GM12878 (cell line): ENCODE measurements around the gene C17orf113. TPM values are rescaled to one million over a fixed set of nuclear protein-coding genes. Genes with fewer than 3 reads are reported as not detected.

Experiments
- ATF7 ChIP-seq: fragments of 450-650 bp; IDR thresholded peaks from 2 replicates; pipeline ENCODE4 v1.6.1; 2016; ENCODE audit warnings: low read depth, mild to moderate bottlenecking
- BCL11A ChIP-seq: IDR thresholded peaks from 2 replicates; pipeline ENCODE4 v1.6.1; 2011; ENCODE audit warnings: low read depth, low read length
- BMI1 ChIP-seq: fragments of 450-650 bp; IDR thresholded peaks from 2 replicates; pipeline ENCODE4 v1.6.1; 2016; ENCODE audit warnings: mild to moderate bottlenecking, moderate library complexity, borderline replicate concordance
- CHD2 ChIP-seq: IDR thresholded peaks from 2 replicates; pipeline ENCODE4 v1.6.1; 2011; ENCODE audit warnings: low read depth, low read length, improper control_type of control experiment, borderline replicate concordance
- E2F8 ChIP-seq: fragments of 450-650 bp; IDR thresholded peaks from 2 replicates; pipeline ENCODE4 v1.6.1; 2018; ENCODE audit warnings: mild to moderate bottlenecking, low read depth, moderate library complexity; ENCODE audit not compliant: partially characterized antibody
- EP300 ChIP-seq, 2 experiments: fragments of 150-350 bp in 1 of 2; IDR thresholded peaks; 2 replicates each; pipeline ENCODE4 v1.6.1; 2011 to 2012; ENCODE audit warnings: low read depth in 2 of 2, low read length in 2 of 2, borderline replicate concordance in 1 of 2, improper control_type of control experiment in 1 of 2, inconsistent platforms in 1 of 2; ENCODE audit not compliant: control insufficient read depth in 1 of 2
- ESRRA ChIP-seq: IDR thresholded peaks from 2 replicates; pipeline ENCODE4 v1.6.1; 2012; ENCODE audit warnings: mild to moderate bottlenecking, low read length, improper control_type of control experiment
- HDGF ChIP-seq: fragments of 450-650 bp; IDR thresholded peaks from 2 replicates; pipeline ENCODE4 v1.6.1; 2016; ENCODE audit warnings: antibody characterized with exemption
- JUND ChIP-seq: IDR thresholded peaks from 2 replicates; pipeline ENCODE4 v1.6.1; 2012; ENCODE audit warnings: low read depth, mild to moderate bottlenecking, low read length, improper control_type of control experiment, moderate library complexity
- POLR2A ChIP-seq: IDR thresholded peaks from 2 replicates; pipeline ENCODE4 v1.6.1; 2011; ENCODE audit warnings: low read depth, mild to moderate bottlenecking, low read length
- RBBP5 ChIP-seq: fragments of 200-600 bp; sonication (generic); conservative IDR thresholded peaks from 2 replicates; pipeline ENCODE4 v1.6.1; 2016
- RFX5 ChIP-seq: IDR thresholded peaks from 2 replicates; pipeline ENCODE4 v1.6.1; 2011; ENCODE audit warnings: low read depth, low read length, improper control_type of control experiment
- STAT3 ChIP-seq: IDR thresholded peaks from 2 replicates; pipeline ENCODE4 v1.6.1; 2011; ENCODE audit warnings: low read depth, low read length, improper control_type of control experiment
- TAF1 ChIP-seq: IDR thresholded peaks from 2 replicates; pipeline ENCODE4 v1.6.1; 2011; ENCODE audit warnings: mild to moderate bottlenecking, low read depth, low read length, borderline replicate concordance
- TBL1XR1 ChIP-seq: IDR thresholded peaks from 2 replicates; pipeline ENCODE4 v1.6.1; 2012; ENCODE audit warnings: low read depth, low read length, improper control_type of control experiment
- YBX1 ChIP-seq: fragments of 450-650 bp; IDR thresholded peaks from 2 replicates; pipeline ENCODE4 v1.6.1; 2016; ENCODE audit warnings: antibody characterized with exemption
- ZBTB33 ChIP-seq: fragments of 450-650 bp; IDR thresholded peaks from 2 replicates; pipeline ENCODE4 v1.6.1; 2017; ENCODE audit warnings: mild to moderate bottlenecking
- polyA plus RNA-seq, 11 experiments: library from polyadenylated mRNA; depleted of rRNA in 4 of 11; unstranded in 6 of 11; stranded (reverse) in 5 of 11; fragments of >200 nt; fragmentation: Nextera tagmentation in 4 of 11; fragmentation: Illumina TruSeq in 1 of 11; extraction: Ambion mirVana in 4 of 11; extraction: Trizol in 1 of 11; gene quantifications; 1 replicate in 1 of 11; 2 replicates in 10 of 11; pipeline versions ENCODE4 v1.2.1 to v1.2.3, GENCODE V29; 2011 to 2016; ENCODE audit warnings: inconsistent platforms in 2 of 11, missing spikeins in 2 of 11, low read depth in 1 of 11
- total RNA-seq, 4 experiments: library from RNA; depleted of rRNA in 3 of 4; stranded (reverse); fragments of >200 nt in 3 of 4; fragmentation: Illumina TruSeq in 1 of 4; extraction: Trizol in 1 of 4; gene quantifications; 2 replicates each; pipeline versions ENCODE4 v1.2.1 to v1.2.3, GENCODE V29; 2013 to 2021
- TF ChIP-seq, protein P1 (sequence below): IDR thresholded peaks from 2 replicates; pipeline ENCODE4 v1.6.1; 2012; ENCODE audit warnings: mild to moderate bottlenecking, low read depth, low read length
- TF ChIP-seq, protein P2 (sequence below): IDR thresholded peaks from 2 replicates; pipeline ENCODE4 v1.6.1; 2011; ENCODE audit warnings: low read depth, low read length, improper control_type of control experiment, borderline replicate concordance

The C17orf113 gene
- total and polyA plus RNA-seq, 10 of the 15 experiments (the other 5 are each of a cell fraction or from before 2014, with no cell fraction given): 0.03 to 0.17 (median 0.08) TPM; not detected in 3

GRCh38 chr17:42019509-42020404, 30.6 kb downstream of the C17orf113 start, which contains the start of gene NKIRAS2 (continued):
- TF ChIP-seq, protein P1, sequence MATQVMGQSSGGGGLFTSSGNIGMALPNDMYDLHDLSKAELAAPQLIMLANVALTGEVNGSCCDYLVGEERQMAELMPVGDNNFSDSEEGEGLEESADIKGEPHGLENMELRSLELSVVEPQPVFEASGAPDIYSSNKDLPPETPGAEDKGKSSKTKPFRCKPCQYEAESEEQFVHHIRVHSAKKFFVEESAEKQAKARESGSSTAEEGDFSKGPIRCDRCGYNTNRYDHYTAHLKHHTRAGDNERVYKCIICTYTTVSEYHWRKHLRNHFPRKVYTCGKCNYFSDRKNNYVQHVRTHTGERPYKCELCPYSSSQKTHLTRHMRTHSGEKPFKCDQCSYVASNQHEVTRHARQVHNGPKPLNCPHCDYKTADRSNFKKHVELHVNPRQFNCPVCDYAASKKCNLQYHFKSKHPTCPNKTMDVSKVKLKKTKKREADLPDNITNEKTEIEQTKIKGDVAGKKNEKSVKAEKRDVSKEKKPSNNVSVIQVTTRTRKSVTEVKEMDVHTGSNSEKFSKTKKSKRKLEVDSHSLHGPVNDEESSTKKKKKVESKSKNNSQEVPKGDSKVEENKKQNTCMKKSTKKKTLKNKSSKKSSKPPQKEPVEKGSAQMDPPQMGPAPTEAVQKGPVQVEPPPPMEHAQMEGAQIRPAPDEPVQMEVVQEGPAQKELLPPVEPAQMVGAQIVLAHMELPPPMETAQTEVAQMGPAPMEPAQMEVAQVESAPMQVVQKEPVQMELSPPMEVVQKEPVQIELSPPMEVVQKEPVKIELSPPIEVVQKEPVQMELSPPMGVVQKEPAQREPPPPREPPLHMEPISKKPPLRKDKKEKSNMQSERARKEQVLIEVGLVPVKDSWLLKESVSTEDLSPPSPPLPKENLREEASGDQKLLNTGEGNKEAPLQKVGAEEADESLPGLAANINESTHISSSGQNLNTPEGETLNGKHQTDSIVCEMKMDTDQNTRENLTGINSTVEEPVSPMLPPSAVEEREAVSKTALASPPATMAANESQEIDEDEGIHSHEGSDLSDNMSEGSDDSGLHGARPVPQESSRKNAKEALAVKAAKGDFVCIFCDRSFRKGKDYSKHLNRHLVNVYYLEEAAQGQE: no peak
- TF ChIP-seq STAT3: no peak
- no peak for TF ChIP-seq RBBP5
- no peak for TF ChIP-seq JUND
- no peak for TF ChIP-seq ESRRA
- TF ChIP-seq YBX1: no peak
- no peak for TF ChIP-seq RFX5
- no peak for TF ChIP-seq ATF7
- peak; percentile 81; the same call in 1 of the 2 replicates for TF ChIP-seq TAF1
- 0 out of 2 replicates have a peak, but pooled peaks have one; percentile 48 for TF ChIP-seq TBL1XR1
- TF ChIP-seq BMI1: no peak
- TF ChIP-seq HDGF: no peak
- no peak for TF ChIP-seq EP300 (IDR thresholded peaks at IDR 0.05; ENCODE audit: borderline replicate concordance in 1 of 2, control insufficient read depth in 1 of 2, low read depth in 2 of 2, low read length in 2 of 2)
- TF ChIP-seq ZBTB33: no peak
- TF ChIP-seq, protein P2, sequence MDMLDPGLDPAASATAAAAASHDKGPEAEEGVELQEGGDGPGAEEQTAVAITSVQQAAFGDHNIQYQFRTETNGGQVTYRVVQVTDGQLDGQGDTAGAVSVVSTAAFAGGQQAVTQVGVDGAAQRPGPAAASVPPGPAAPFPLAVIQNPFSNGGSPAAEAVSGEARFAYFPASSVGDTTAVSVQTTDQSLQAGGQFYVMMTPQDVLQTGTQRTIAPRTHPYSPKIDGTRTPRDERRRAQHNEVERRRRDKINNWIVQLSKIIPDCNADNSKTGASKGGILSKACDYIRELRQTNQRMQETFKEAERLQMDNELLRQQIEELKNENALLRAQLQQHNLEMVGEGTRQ: no peak
- peak; percentile 50; the same call in 1 of the 2 replicates for TF ChIP-seq CHD2
- TF ChIP-seq POLR2A: peak; percentile 87
- no peak for TF ChIP-seq BCL11A
- TF ChIP-seq E2F8: peak; percentile 44
